ENCODE measurements around the gene SLC6A1.

DNA sequence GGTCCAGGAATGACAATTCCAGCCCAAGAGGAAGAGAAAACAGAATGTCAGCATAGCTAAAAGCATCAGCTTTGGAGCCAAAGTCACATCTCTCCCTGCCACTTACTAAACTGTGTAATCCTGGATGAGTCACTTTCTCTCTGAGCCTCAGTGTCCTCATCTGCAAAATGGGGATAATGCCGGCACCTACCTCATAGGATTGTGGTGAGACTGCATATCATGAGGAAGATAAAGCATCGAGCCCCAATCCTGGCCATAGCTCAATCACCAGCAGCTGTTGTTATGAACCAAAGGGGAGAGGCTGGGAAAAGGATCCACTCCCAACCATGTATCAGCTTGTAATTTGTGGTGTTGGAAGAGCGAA lies 9.1 kb downstream of the SLC6A1 start:
- no peak for TF ChIP-seq POLR2AphosphoS5 (IDR thresholded peaks at IDR 0.05; ENCODE audit: low read depth)
- TF ChIP-seq REST (IDR thresholded peaks at IDR 0.05; ENCODE audit: insufficient replicate concordance, low read depth) = no peak

Data from HL-60 (cell line).